Upper lobe of right lung (tissue), 1 donor: ENCODE measurements around the gene SND1. TPM values are rescaled to one million over a fixed set of nuclear protein-coding genes. Genes with fewer than 3 reads are reported as not detected.
"Not testable (repeated sequence)": the region's sequence is repeated elsewhere in the genome, so short reads cannot be mapped to it uniquely, and the experiment has no call there.

Experiments used
- ATAC-seq: fragments of 200-7000 bp; cut with Tn5 transposase; one replicate; pipeline ENCODE4 v1.9.1; 2020; ENCODE audit warnings: mild to moderate bottlenecking, moderate library complexity
- DNase-seq: peaks from one replicate; pipeline ENCODE4 v3.0.0-alpha.2; 2020
- H3K27ac ChIP-seq: fragments of 200-600 bp; one replicate; pipeline ENCODE4 v1.8.0; 2022
- H3K27me3 ChIP-seq: fragments of 200-600 bp; one replicate; pipeline ENCODE4 v1.8.0; 2022; ENCODE audit warnings: mild to moderate bottlenecking
- H3K36me3 ChIP-seq: fragments of 200-600 bp; one replicate; pipeline ENCODE4 v1.8.0; 2022
- H3K4me1 ChIP-seq: fragments of 200-600 bp; one replicate; pipeline ENCODE4 v1.8.0; 2022
- H3K4me3 ChIP-seq: fragments of 200-600 bp; one replicate; pipeline ENCODE4 v1.8.0; 2022; ENCODE audit warnings: mild to moderate bottlenecking
- H3K9me3 ChIP-seq: fragments of 200-600 bp; one replicate; pipeline ENCODE4 v1.8.0; 2022
- intact Hi-C: fragments of 100-400 bp; cut with DNase I; formaldehyde crosslinking; loops from one replicate; pipeline ENCODE4 v1.11.0; 2022
- total RNA-seq: library from RNA; stranded (reverse); fragmentation: NEBNext Ultra II Directional; extraction: Animal tissue kit (Norgen Biotek cat#: 25700); gene quantifications from one replicate; pipeline ENCODE4 v1.2.1, GENCODE V29; 2021
- TF ChIP-seq, protein P1 (sequence below): fragments of 200-600 bp; IDR thresholded peaks from one replicate; pipeline ENCODE4 v1.8.0; 2022; ENCODE audit warnings: antibody characterized with exemption
- donor health status: DM: no; HTN: yes; CAD: no; lungs with severe emphysema.

SND1 gene
- total RNA-seq, 1 donor from 2014 or later = 150 TPM

DNA sequence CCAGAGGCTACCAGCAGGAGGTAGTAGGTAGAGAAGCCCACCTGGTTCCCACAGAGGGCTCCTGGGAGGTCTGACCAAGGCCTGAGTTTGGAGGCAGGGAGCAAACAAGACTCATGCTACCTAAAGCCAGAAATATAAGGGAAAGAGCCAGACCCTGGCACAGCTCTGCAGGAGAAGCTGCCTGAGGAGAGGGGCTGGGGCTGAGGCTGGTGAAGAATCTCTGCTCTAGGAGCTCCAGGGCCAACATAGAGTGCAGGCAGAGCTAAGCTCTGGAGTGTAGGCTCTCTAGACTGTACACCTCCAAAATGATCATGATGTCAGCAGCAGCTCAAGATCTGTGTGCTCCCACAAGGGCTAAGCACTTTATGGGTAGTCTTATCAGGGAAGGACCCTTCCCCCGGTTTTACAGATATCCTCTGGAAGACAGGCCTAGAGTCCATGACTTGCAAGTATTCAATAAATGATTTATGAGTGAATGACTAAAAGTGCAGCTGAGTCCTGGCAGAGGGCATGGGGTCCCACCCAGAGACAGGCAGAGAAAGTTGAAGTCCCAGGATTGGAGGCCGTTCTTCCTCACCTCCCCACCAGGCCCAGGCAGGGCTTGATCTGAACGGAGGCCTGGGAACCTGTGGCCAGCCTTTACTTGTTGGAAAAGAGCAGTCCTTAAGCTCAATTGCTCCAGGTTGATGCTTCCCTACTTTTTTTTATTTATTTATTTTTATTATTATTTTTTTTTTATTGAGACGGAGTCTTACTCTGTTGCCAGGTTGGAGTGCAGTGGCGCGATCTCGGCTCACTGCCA, 450.7 kb downstream of the SND1 start:
- ATAC-seq = no peak

DNA sequence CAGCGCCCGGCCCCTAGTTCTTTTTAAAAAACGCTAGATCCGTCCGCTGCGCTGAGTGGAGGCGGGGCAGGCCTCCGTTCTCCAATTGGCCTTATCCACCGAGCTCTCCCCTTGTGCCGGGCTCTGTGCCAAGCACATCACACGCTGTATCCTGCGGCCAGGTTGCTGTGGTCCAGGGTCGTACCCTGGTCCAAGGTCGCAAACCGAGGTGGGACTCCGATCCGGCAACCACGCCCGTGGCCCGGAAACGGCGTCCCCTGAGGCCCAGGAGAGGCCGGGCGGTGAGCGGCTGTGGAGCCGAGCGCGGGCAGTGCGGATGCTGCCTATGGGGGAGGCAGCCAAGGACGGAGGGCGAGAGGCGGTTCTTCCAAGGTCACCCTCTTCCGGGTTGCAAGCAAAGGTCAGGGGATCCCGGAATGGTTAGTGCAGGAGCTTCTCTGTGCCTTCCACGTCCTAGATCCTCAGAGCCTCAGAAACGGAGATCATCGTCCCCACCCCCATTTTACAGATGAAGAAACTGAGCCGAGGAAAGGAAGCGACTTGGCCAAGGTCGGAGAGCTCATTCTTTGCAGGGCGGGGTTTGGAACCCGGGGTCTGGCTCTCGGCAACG, 451.6 kb downstream of the SND1 start:
- peaks cover 9% of the 10 kb centered on the region for H3K4me1 ChIP-seq
- H3K4me3 ChIP-seq = peak overlapping the region; percentile 42

More for the DNA sequence above, 450.7 kb downstream of the SND1 start:
- intact Hi-C loops = no loop called here
- Histone ChIP-seq H3K36me3 (no peaks in the 10 kb centered on the region), H3K27me3 (peaks cover 11% of the 10 kb centered on the region), H3K9me3 (no peaks in the 10 kb centered on the region), H3K4me3 (no peak overlapping the region), H3K4me1 (peaks cover 5% of the 10 kb centered on the region), H3K27ac (no peak overlapping the region)
- TF ChIP-seq, protein P1, sequence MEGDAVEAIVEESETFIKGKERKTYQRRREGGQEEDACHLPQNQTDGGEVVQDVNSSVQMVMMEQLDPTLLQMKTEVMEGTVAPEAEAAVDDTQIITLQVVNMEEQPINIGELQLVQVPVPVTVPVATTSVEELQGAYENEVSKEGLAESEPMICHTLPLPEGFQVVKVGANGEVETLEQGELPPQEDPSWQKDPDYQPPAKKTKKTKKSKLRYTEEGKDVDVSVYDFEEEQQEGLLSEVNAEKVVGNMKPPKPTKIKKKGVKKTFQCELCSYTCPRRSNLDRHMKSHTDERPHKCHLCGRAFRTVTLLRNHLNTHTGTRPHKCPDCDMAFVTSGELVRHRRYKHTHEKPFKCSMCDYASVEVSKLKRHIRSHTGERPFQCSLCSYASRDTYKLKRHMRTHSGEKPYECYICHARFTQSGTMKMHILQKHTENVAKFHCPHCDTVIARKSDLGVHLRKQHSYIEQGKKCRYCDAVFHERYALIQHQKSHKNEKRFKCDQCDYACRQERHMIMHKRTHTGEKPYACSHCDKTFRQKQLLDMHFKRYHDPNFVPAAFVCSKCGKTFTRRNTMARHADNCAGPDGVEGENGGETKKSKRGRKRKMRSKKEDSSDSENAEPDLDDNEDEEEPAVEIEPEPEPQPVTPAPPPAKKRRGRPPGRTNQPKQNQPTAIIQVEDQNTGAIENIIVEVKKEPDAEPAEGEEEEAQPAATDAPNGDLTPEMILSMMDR = no peak
- DNase-seq = no peak

DNA sequence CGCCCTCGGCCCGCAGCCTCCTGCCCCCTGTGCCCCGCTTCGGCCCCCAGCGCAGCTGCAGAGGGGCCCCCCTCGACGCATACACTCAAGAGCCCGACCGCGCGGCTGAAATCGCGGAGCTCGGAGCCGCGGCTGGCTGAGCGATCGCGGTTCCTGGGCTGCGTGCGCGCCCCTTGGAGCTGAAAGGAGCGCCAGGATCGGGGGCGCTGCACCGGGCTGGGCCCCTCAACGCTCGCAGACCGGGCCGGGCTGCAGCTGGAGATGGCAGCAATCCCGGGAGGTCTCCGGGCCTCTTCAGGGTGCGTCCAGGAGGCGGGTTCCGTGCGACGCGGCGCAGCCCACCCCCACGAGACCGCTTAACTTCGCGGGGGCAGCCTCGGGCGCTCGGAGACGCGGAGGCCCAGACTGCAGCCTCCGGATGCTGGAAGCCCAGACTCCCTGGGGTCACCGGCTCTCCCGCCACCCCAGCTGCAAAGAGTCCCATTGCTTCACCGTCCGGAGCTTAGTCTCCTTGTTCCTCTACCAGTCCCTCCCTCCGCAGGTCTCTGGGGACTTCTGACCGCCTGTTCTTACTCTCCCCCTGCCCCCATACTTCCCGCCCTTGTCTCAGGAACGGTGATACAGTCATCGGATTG, 452.2 kb downstream of the SND1 start:
- peaks cover 14% of the 10 kb centered on the region for H3K4me1 ChIP-seq
- H3K27ac ChIP-seq = no peak overlapping the region
- H3K4me3 ChIP-seq = peak overlapping the region; percentile 42
- ATAC-seq (peak; percentile 2), DNase-seq (no peak)
- intact Hi-C loops = no loop called here
- H3K27me3 ChIP-seq = peaks cover 11% of the 10 kb centered on the region
- no peaks in the 10 kb centered on the region for H3K9me3 ChIP-seq
- TF ChIP-seq, protein P1 = no peak
- H3K36me3 ChIP-seq = no peaks in the 10 kb centered on the region

More for the DNA sequence above, 451.6 kb downstream of the SND1 start:
- Histone ChIP-seq H3K9me3 (no peaks in the 10 kb centered on the region), H3K36me3 (no peaks in the 10 kb centered on the region), H3K27ac (no peak overlapping the region), H3K27me3 (peaks cover 11% of the 10 kb centered on the region)
- peak; percentile 9 for ATAC-seq
- TF ChIP-seq, protein P1 = no peak
- DNase-seq = no peak
- intact Hi-C loops = no loop called here

DNA sequence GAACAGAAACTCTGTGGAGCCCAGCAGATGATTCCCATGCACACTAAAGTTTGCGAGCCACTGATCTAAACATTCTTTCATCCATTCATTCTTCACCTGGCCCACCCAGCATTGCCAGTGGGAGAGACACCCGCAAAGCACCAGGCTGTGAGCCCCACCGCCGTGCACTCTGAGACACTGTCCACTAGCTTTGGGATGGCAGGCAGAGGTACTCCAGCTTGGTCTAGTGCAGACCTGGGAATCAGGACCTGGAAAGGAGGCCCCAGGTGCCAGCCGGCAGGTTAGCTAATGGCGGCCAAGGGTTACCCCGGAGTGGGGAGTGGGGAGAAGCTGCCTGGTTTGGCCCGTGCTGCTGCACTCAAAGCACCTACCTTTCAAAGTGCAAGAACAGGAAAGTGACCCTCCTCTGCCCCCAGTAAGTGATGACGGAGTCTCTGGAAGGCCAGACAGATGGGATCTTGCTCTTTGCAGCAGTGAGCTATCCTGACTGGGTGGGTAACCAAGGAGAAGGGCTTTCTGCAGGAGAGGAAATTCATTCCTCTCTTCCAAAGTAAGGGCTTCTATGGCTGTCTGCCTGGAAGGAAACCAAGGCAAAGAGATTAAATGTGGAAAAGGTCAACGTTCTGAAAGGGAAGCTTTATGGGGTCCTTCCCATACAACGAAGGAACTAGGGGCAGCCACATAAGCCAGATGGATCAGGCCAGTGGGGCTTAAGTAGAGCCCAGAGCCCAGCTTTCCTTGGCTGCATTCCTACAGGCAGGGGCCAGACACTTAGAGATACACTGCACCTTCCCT, 453.4 kb downstream of the SND1 start:
- no peak overlapping the region for H3K27ac ChIP-seq
- peaks cover 16% of the 10 kb centered on the region for H3K4me1 ChIP-seq
- TF ChIP-seq, protein P1 = no peak
- H3K27me3 ChIP-seq = peaks cover 11% of the 10 kb centered on the region
- no peaks in the 10 kb centered on the region for H3K36me3 ChIP-seq
- intact Hi-C loops = no loop called here
- no peaks in the 10 kb centered on the region for H3K9me3 ChIP-seq
- DNase-seq = peak; percentile 46
- ATAC-seq = no peak
- H3K4me3 ChIP-seq = no peak overlapping the region

DNA sequence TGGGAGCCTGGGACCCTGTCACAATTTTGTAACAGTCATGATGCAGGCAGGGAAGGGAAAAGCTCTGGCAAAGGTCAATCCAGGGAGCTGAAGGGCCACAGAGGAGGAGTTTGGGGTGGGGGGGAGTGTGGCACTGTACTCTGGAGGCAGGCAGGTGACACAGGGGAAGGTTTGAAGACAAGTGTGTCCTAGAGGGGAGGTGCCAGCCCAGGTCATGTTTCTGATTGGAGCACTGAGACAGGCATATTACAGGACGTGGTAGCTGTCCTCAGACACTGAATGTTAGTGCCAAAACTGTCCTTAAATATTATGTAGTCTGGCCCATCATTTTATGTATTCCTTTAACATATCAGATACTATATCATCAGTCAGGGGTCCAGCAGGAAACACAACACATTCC, 454.8 kb downstream of the SND1 start:
- TF ChIP-seq, protein P1 = no peak
- H3K36me3 ChIP-seq = no peaks in the 10 kb centered on the region
- H3K27me3 ChIP-seq = peaks cover 11% of the 10 kb centered on the region
- ATAC-seq = no peak
- no peaks in the 10 kb centered on the region for H3K9me3 ChIP-seq
- H3K4me3 ChIP-seq = no peak overlapping the region
- peaks cover 16% of the 10 kb centered on the region for H3K4me1 ChIP-seq
- intact Hi-C loops = no loop called here
- DNase-seq = peak; percentile 33
- no peak overlapping the region for H3K27ac ChIP-seq

DNA sequence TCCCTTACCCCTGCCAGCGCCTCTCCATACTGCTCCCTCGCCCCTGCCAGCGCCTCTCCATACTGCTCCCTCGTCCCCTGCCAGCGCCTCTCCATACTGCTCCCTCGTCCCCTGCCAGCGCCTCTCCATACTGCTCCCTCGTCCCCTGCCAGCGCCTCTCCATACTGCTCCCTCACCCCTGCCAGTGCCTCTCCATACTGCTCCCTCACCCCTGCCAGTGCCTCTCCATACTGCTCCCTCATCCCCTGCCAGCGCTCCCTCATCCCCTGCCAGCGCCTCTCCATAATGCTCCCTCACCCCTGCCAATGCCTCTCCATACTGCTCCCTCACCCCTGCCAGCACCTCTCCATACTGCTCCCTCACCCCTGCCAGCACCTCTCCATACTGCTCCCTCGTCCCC, 455.5 kb downstream of the SND1 start:
- intact Hi-C loops, H3K9me3 ChIP-seq, H3K36me3 ChIP-seq, ATAC-seq, H3K4me3 ChIP-seq, H3K27ac ChIP-seq: not testable (repeated sequence)
- Histone ChIP-seq H3K27me3 (peaks cover 11% of the 10 kb centered on the region), H3K4me1 (peaks cover 16% of the 10 kb centered on the region)
- DNase-seq = peak; percentile 29
